IMR-90 (cell line): ENCODE measurements around the gene ODAD3. TPM values are rescaled to one million over a fixed set of nuclear protein-coding genes. Genes with fewer than 3 reads are reported as not detected.

Experiments used
- ATAC-seq: fragments of 200-7000 bp; cut with Tn5 transposase; 2 replicates; pipeline ENCODE4 v1.9.1; 2020; ENCODE audit warnings: low read depth, mild to moderate bottlenecking, moderate library complexity
- BruUV-seq: library from RNA; stranded (reverse); fragments of 400-500 nt; replicated peaks from 2 replicates; lab custom pipeline; 2021; lab: Mats Ljungman, UMichigan
- CTCF ChIA-PET: fragments of 300-600 bp; formaldehyde crosslinking; extraction: SDS; loops from one replicate; lab custom pipeline; 2021; ENCODE audit warnings: antibody characterized with exemption; lab: Yijun Ruan, JAX
- POLR2A ChIA-PET: fragments of 300-600 bp; sonication (Branson Sonifier 250); formaldehyde crosslinking; loops from one replicate; lab custom pipeline; 2022; ENCODE audit warnings: antibody characterized with exemption; ENCODE audit not compliant: unreplicated experiment; lab: Charles Lee
- DNase-seq: peaks from one replicate; pipeline ENCODE4 v3.0.0; 2013
- H2AFZ ChIP-seq: replicated peaks from 2 replicates; pipeline ENCODE3; 2013; ENCODE audit warnings: low read length, mild to moderate bottlenecking; ENCODE audit not compliant: poor library complexity
- H2AK5ac ChIP-seq: 2 replicates; pipeline ENCODE4 v1.6.1; 2013; ENCODE audit warnings: low read depth, low read length, inconsistent platforms
- H2AK9ac ChIP-seq: replicated peaks from 2 replicates; pipeline ENCODE3; 2013; ENCODE audit warnings: mild to moderate bottlenecking, low read depth, low read length, moderate library complexity; ENCODE audit not compliant: poor library complexity
- H2BK120ac ChIP-seq: 2 replicates; pipeline ENCODE4 v1.6.1; 2013; ENCODE audit warnings: low read depth, low read length, inconsistent platforms
- H2BK15ac ChIP-seq: 3 replicates; pipeline ENCODE4 v1.6.1; 2013; ENCODE audit warnings: low read depth, low read length, inconsistent platforms
- H2BK20ac ChIP-seq: 2 replicates; pipeline ENCODE4 v1.6.1; 2013; ENCODE audit warnings: low read depth, mild to moderate bottlenecking, inconsistent platforms, low read length, moderate library complexity
- H2BK5ac ChIP-seq: 2 replicates; pipeline ENCODE4 v1.6.1; 2013; ENCODE audit warnings: mild to moderate bottlenecking, low read depth, low read length, inconsistent platforms; ENCODE audit not compliant: poor library complexity, severe bottlenecking
- H3K14ac ChIP-seq: replicated peaks from 2 replicates; pipeline ENCODE4 v1.6.1; 2013; ENCODE audit warnings: low read depth, low read length, inconsistent platforms
- H3K18ac ChIP-seq: 2 replicates; pipeline ENCODE4 v1.6.1; 2013; ENCODE audit warnings: low read depth, low read length, control low read depth
- H3K23ac ChIP-seq: 2 replicates; pipeline ENCODE4 v1.6.1; 2013; ENCODE audit warnings: low read depth, low read length, inconsistent platforms
- H3K27ac ChIP-seq: 2 replicates; pipeline ENCODE4 v1.5.1; 2013; ENCODE audit warnings: mild to moderate bottlenecking, control low read depth, low read length; ENCODE audit not compliant: insufficient read depth
- H3K27me3 ChIP-seq: 2 replicates; pipeline ENCODE4 v1.6.1; 2013; ENCODE audit warnings: low read length; ENCODE audit not compliant: control insufficient read depth, insufficient read depth
- H3K36me3 ChIP-seq: 2 replicates; pipeline ENCODE4 v1.6.1; 2013; ENCODE audit warnings: low read length, mixed read lengths; ENCODE audit not compliant: control insufficient read depth, insufficient read depth
- H3K4ac ChIP-seq: 2 replicates; pipeline ENCODE4 v1.6.1; 2013; ENCODE audit warnings: low read depth, low read length, inconsistent platforms
- H3K4me1 ChIP-seq: 2 replicates; pipeline ENCODE4 v1.6.1; 2013; ENCODE audit warnings: low read length, mixed read lengths; ENCODE audit not compliant: control insufficient read depth, insufficient read depth
- H3K4me2 ChIP-seq: 2 replicates; pipeline ENCODE4 v1.6.1; 2013; ENCODE audit warnings: low read depth, mild to moderate bottlenecking, control low read depth, low read length, moderate library complexity
- H3K4me3 ChIP-seq: 2 replicates; pipeline ENCODE4 v1.5.1; 2013; ENCODE audit warnings: low read depth, mild to moderate bottlenecking, control low read depth, low read length, moderate library complexity; ENCODE audit not compliant: insufficient read depth
- H3K56ac ChIP-seq: 2 replicates; pipeline ENCODE4 v1.6.1; 2013; ENCODE audit warnings: low read length, inconsistent platforms; ENCODE audit not compliant: insufficient read depth; ENCODE audit errors: extremely low read depth
- H3K79me1 ChIP-seq, 2 experiments: 2 replicates each; pipeline ENCODE4 v1.6.1; 2013; ENCODE audit warnings: low read length in 2 of 2, inconsistent platforms in 1 of 2, low read depth in 1 of 2
- H3K9ac ChIP-seq: 2 replicates; pipeline ENCODE4 v1.6.1; 2013; ENCODE audit warnings: low read depth, low read length, control low read depth
- H3K9me1 ChIP-seq: 2 replicates; pipeline ENCODE4 v1.6.1; 2013; ENCODE audit warnings: low read length, inconsistent platforms; ENCODE audit not compliant: insufficient read depth
- H3K9me3 ChIP-seq: 2 replicates; pipeline ENCODE4 v1.6.1; 2013; ENCODE audit warnings: low read length; ENCODE audit not compliant: control insufficient read depth, insufficient read depth
- H4K20me1 ChIP-seq: 2 replicates; pipeline ENCODE4 v1.6.1; 2013; ENCODE audit warnings: low read length, inconsistent platforms; ENCODE audit not compliant: insufficient read depth
- H4K5ac ChIP-seq: 2 replicates; pipeline ENCODE4 v1.6.1; 2013; ENCODE audit warnings: mild to moderate bottlenecking, low read depth, low read length, control low read depth
- H4K8ac ChIP-seq, 2 experiments: 2 replicates each; pipeline ENCODE4 v1.6.1; 2013; ENCODE audit warnings: low read depth in 2 of 2, low read length in 2 of 2, control low read depth in 1 of 2, inconsistent platforms in 1 of 2
- H4K91ac ChIP-seq: 2 replicates; pipeline ENCODE4 v1.6.1; 2013; ENCODE audit warnings: low read depth, low read length, inconsistent platforms; ENCODE audit not compliant: insufficient read depth
- CEBPB ChIP-seq: IDR thresholded peaks from 2 replicates; pipeline ENCODE4 v1.6.1; 2012; ENCODE audit warnings: low read depth, low read length, improper control_type of control experiment
- MAFK ChIP-seq: IDR thresholded peaks from 2 replicates; pipeline ENCODE4 v1.6.1; 2012; ENCODE audit warnings: low read depth, low read length, improper control_type of control experiment
- MAZ ChIP-seq: IDR thresholded peaks from 2 replicates; pipeline ENCODE4 v1.6.1; 2012; ENCODE audit warnings: low read depth, mild to moderate bottlenecking, low read length, improper control_type of control experiment, moderate library complexity, borderline replicate concordance
- MXI1 ChIP-seq: IDR thresholded peaks from 2 replicates; pipeline ENCODE4 v1.6.1; 2012; ENCODE audit warnings: low read depth, mild to moderate bottlenecking, low read length, moderate library complexity, borderline replicate concordance
- NFE2L2 ChIP-seq: fragments of 150-350 bp; IDR thresholded peaks from 2 replicates; pipeline ENCODE4 v1.6.1; 2016; ENCODE audit warnings: low read depth, mild to moderate bottlenecking, low read length
- RAD21 ChIP-seq: IDR thresholded peaks from 2 replicates; pipeline ENCODE4 v1.6.1; 2012; ENCODE audit warnings: low read length, improper control_type of control experiment
- RFX5 ChIP-seq: IDR thresholded peaks from 2 replicates; pipeline ENCODE4 v1.8.0; 2012; ENCODE audit warnings: low read depth, mild to moderate bottlenecking, low read length, moderate library complexity
- SMC3 ChIP-seq: fragments of 150-350 bp; IDR thresholded peaks from 2 replicates; pipeline ENCODE4 v1.6.1; 2016; ENCODE audit warnings: low read depth, mild to moderate bottlenecking, antibody characterized with exemption, low read length, moderate library complexity
- WGBS, 2 experiments: methylation state at CpG; one replicate each; pipeline versions ENCODE4 v1.1.5 to v1.1.7; 2013; ENCODE audit warnings: missing lambda C conversion rate in 2 of 2; ENCODE audit not compliant: insufficient read length in 1 of 2; ENCODE audit errors: extremely low coverage in 2 of 2; 5-methylcytosine and 5-hydroxymethylcytosine counted together
- dilution Hi-C: fragments of 300-500 bp; cut with HindIII; formaldehyde crosslinking; loops from one replicate; pipeline ENCODE4 v1.14.3; 2018; ENCODE audit warnings: low sequenced_read_pairs; ENCODE audit not compliant: unreplicated experiment
- in situ Hi-C: fragments of 300-500 bp; cut with MboI; formaldehyde crosslinking; loops from 3 replicates; pipeline ENCODE4 v1.14.3; 2019; ENCODE audit warnings: low sequenced_read_pairs, inconsistent platforms, mixed read lengths
- intact Hi-C: fragments of 100-400 bp; cut with micrococcal nuclease; formaldehyde crosslinking; loops from 2 replicates; pipeline ENCODE4 v1.10.0; 2022
- polyA plus RNA-seq, 3 experiments: library from polyadenylated mRNA; depleted of rRNA; stranded (reverse); fragments of >200 nt; gene quantifications; 2 replicates each; pipeline ENCODE4 v1.2.3, GENCODE V29; 2012; ENCODE audit warnings: low replicate concordance in 1 of 3
- total RNA-seq: library from RNA; depleted of rRNA; stranded (reverse); fragments of >200 nt; gene quantifications from 2 replicates; pipeline ENCODE4 v1.2.3, GENCODE V29; 2012
- TF ChIP-seq, protein P1 (sequence below): fragments of 150-350 bp; IDR thresholded peaks from 2 replicates; pipeline ENCODE4 v1.6.1; 2016; ENCODE audit warnings: low read depth, mild to moderate bottlenecking, low read length, moderate library complexity, borderline replicate concordance
- TF ChIP-seq, protein P2 (sequence below): conservative IDR thresholded peaks from 2 replicates; pipeline ENCODE4 v1.5.1; 2012; ENCODE audit warnings: mild to moderate bottlenecking, low read depth, low read length, improper control_type of control experiment
- TF ChIP-seq, protein P3 (sequence below): fragments of 150-350 bp; IDR thresholded peaks from 2 replicates; pipeline ENCODE4 v1.6.1; 2017; ENCODE audit warnings: mild to moderate bottlenecking, antibody characterized with exemption, low read length, low read depth

The ODAD3 gene
- total and polyA plus RNA-seq, 2 of the 4 experiments (the other 2 are of a cell fraction): under 0.01 to 0.44 TPM

DNA sequence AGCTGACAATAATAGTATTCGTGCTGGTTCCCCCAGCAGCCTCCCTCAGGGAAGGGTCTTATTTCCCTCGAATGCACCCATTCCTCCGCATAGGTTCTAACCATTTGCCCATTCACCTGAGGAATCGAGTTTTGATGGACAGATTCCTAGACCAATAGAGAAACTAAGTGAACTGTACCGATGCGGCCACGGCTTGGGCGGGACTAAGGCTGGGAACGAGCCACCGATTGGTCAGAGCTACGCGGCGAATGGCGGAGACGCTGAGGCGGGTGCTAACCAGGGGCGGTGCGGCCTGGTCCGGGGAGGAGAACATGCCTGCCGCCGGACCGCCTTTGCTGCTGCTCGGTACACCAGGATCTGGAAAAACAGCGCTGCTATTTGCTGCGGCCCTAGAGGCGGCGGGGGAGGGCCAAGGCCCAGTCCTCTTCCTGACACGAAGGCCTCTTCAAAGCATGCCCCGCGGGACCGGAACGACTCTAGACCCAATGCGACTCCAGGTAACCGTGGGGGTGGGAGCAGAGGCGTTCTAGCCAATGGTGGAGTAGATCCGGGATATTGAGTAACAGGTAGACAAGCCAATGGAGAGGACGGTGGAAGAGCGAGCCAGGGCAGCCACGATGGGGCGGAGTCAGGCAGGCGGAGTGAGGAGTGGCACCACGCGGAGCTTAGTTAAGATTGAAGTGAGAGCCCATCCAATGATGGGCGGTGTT, 60.3 kb downstream of the ODAD3 start, which contains the start of gene SWSAP1 (continued):
- TF ChIP-seq SMC3: no peak
- TF ChIP-seq NFE2L2: no peak

DNA sequence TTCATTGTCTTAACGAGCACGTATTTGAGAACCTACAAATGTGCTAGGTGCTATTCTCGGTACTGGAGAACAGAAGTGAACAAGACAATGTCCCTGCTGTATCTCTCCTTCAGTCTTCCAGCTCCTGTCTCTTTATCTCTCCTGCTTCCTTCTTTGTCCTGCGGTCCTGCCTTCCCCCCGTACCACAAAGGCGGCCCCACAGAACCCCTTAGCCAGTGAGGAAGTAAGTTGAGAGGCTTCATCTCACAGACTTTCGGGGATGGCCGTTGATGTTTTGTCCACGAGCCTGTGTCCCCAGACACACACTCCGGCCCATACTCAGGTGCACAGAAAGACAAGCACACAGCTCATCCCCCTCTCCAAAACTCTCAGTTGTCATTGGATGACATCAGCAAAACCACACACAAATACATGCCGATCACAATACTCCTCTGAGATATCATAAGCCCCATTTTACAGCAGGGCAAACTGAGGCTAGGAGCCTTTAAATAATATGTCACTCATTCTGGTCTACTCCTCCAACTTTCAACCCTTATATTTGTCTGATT, 61.0 kb downstream of the ODAD3 start:
- Histone ChIP-seq H3K4me2 (peak overlapping the region; percentile 83), H2BK15ac (no peak overlapping the region), H3K4ac (no peak overlapping the region), H2BK20ac (no peak overlapping the region), H3K36me3 (no peaks in the 10 kb centered on the region), H2AFZ (peak overlapping the region; percentile 98), H3K4me3 (peak overlapping the region; percentile 58), H3K9me3 (no peaks in the 10 kb centered on the region), H3K14ac (no peak overlapping the region), H4K20me1 (peaks cover 11% of the 10 kb centered on the region; the same call in 1 of the 2 replicates), H3K27me3 (no peaks in the 10 kb centered on the region), H3K27ac (no peak overlapping the region), H3K4me1 (peaks cover 22% of the 10 kb centered on the region), H4K91ac (no peak overlapping the region), H2AK5ac (peak overlapping the region; percentile 29), H3K18ac (no peak overlapping the region), H3K79me1 (peaks cover 0 to 23% of the 10 kb centered on the region in 2 experiments; a peak in 2 of 4 replicates), H3K9ac (no peak overlapping the region; the same call in 1 of the 2 replicates), H2AK9ac (peak overlapping the region; percentile 86), H2BK5ac (no peak overlapping the region), H4K8ac (peak overlapping the region in 1 of 2 experiments; percentile 82; a peak in 3 of 4 replicates), H3K9me1 (peaks cover 25% of the 10 kb centered on the region), H3K23ac (no peak overlapping the region), H2BK120ac (no peak overlapping the region), H4K5ac (no peak overlapping the region), H3K56ac (no peak overlapping the region)
- POLR2A ChIA-PET: no interaction called here
- no TSS peak for BruUV-seq
- DNase-seq (no peak), ATAC-seq (no peak)
- CTCF ChIA-PET: interaction anchor here (0.6 to 1.5 kb wide), 2 partner anchors 61 to 429 kb away, joined by 3 read pairs; partner anchors contain the start of gene PRKCSH
- dilution Hi-C loops (no loop called here), intact Hi-C loops (loop anchor here (2.0 kb wide), 2 partner anchors 61 to 81 kb away; partner anchors contain the start of genes ODAD3 and PRKCSH), in situ Hi-C loops (no loop called here)
- 40% methylated on average over 1 of the region's 11 CpGs; no CpG with 5 or more reads in 1 of the 2 experiments for WGBS, 2 experiments
- TF ChIP-seq RAD21 (no peak), RFX5 (no peak), CEBPB (no peak), MAZ (no peak), MXI1 (no peak), MAFK (no peak)
- TF ChIP-seq, protein P1, sequence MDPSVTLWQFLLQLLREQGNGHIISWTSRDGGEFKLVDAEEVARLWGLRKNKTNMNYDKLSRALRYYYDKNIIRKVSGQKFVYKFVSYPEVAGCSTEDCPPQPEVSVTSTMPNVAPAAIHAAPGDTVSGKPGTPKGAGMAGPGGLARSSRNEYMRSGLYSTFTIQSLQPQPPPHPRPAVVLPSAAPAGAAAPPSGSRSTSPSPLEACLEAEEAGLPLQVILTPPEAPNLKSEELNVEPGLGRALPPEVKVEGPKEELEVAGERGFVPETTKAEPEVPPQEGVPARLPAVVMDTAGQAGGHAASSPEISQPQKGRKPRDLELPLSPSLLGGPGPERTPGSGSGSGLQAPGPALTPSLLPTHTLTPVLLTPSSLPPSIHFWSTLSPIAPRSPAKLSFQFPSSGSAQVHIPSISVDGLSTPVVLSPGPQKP: no peak
- TF ChIP-seq, protein P2, sequence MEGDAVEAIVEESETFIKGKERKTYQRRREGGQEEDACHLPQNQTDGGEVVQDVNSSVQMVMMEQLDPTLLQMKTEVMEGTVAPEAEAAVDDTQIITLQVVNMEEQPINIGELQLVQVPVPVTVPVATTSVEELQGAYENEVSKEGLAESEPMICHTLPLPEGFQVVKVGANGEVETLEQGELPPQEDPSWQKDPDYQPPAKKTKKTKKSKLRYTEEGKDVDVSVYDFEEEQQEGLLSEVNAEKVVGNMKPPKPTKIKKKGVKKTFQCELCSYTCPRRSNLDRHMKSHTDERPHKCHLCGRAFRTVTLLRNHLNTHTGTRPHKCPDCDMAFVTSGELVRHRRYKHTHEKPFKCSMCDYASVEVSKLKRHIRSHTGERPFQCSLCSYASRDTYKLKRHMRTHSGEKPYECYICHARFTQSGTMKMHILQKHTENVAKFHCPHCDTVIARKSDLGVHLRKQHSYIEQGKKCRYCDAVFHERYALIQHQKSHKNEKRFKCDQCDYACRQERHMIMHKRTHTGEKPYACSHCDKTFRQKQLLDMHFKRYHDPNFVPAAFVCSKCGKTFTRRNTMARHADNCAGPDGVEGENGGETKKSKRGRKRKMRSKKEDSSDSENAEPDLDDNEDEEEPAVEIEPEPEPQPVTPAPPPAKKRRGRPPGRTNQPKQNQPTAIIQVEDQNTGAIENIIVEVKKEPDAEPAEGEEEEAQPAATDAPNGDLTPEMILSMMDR: no peak
- TF ChIP-seq, protein P3, sequence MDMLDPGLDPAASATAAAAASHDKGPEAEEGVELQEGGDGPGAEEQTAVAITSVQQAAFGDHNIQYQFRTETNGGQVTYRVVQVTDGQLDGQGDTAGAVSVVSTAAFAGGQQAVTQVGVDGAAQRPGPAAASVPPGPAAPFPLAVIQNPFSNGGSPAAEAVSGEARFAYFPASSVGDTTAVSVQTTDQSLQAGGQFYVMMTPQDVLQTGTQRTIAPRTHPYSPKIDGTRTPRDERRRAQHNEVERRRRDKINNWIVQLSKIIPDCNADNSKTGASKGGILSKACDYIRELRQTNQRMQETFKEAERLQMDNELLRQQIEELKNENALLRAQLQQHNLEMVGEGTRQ: no peak
